Loucy (cell line): ENCODE measurements around the gene GOLGA5.

ENCODE experiments used
- EZH2phosphoT487 ChIP-seq: fragments of 200-600 bp; IDR thresholded peaks from 2 replicates; pipeline ENCODE4 v1.6.1; 2018; ENCODE audit warnings: antibody characterized with exemption, mild to moderate bottlenecking, moderate library complexity, borderline replicate concordance
- TF ChIP-seq, protein P1 (sequence below): fragments of 200-600 bp; sonication (generic); conservative IDR thresholded peaks from 2 replicates; pipeline ENCODE4 v1.5.1; 2014; ENCODE audit warnings: mild to moderate bottlenecking, antibody characterized with exemption, low read length

DNA sequence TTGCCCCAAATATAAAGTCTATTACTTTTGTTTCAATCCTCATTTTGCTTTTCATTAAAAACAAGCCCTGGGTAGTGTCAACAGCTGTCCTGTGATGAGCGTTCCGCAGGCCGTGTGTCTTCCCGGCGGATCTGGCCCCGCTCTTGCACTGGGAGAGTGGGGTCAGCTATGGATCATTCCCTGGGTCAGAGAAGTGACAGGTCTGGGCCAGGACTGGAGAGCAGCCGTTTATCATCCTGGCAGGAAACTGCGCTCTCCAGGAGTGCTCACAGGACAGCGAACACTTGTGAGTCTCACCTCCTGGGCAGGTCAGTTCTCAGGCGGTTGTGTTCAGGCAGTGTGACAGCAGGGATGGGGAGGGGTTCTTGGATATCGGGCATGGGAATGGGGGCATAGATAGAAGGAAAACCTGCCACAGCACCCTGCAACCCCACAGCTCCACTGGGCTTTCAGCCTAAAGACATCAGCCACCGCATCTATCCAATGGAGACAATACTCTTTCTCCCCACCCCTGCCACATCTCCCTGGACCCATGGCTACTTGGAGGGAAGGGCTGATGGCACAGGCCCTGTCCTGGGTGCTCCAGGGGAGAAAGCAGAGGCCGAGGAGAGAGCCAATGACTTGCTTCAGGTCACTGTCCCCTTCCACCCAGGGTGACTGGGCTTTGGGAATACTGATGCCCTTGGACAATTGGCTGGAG, 81.0 kb downstream of the GOLGA5 start:
- TF ChIP-seq, protein P1, sequence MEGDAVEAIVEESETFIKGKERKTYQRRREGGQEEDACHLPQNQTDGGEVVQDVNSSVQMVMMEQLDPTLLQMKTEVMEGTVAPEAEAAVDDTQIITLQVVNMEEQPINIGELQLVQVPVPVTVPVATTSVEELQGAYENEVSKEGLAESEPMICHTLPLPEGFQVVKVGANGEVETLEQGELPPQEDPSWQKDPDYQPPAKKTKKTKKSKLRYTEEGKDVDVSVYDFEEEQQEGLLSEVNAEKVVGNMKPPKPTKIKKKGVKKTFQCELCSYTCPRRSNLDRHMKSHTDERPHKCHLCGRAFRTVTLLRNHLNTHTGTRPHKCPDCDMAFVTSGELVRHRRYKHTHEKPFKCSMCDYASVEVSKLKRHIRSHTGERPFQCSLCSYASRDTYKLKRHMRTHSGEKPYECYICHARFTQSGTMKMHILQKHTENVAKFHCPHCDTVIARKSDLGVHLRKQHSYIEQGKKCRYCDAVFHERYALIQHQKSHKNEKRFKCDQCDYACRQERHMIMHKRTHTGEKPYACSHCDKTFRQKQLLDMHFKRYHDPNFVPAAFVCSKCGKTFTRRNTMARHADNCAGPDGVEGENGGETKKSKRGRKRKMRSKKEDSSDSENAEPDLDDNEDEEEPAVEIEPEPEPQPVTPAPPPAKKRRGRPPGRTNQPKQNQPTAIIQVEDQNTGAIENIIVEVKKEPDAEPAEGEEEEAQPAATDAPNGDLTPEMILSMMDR, result no peak
- no peak for TF ChIP-seq EZH2phosphoT487
